Keratinocyte (primary cell): ENCODE measurements around the gene MSL3B.

Experiments used
- DNase-seq: peaks from one replicate; pipeline ENCODE4 v3.0.0-alpha.2; 2011; ENCODE audit warnings: low read depth, missing footprints, low spot score
- FAIRE-seq: peaks from 2 replicates; lab custom pipeline; 2011; peaks lifted over from hg19 to GRCh38; lab: Jason Lieb, UNC
- H2AFZ ChIP-seq: 2 replicates; pipeline ENCODE4 v1.6.0; 2012; ENCODE audit warnings: low read length, control low read depth, inconsistent platforms; ENCODE audit not compliant: control insufficient read depth
- H3K27ac ChIP-seq: 2 replicates; pipeline ENCODE4 v1.5.1; 2011; ENCODE audit warnings: low read length; ENCODE audit not compliant: control insufficient read depth, insufficient read depth
- H3K27me3 ChIP-seq: 3 replicates; pipeline ENCODE4 v1.6.0; 2011; ENCODE audit warnings: low read length; ENCODE audit not compliant: control insufficient read depth, insufficient read depth; ENCODE audit errors: extremely low read depth
- H3K36me3 ChIP-seq, 2 experiments: 2 replicates in 1 of 2; 3 replicates in 1 of 2; pipeline ENCODE4 v1.5.1; 2011; ENCODE audit warnings: low read length in 2 of 2, mild to moderate bottlenecking in 1 of 2; ENCODE audit not compliant: control insufficient read depth in 2 of 2, insufficient read depth in 2 of 2; ENCODE audit errors: extremely low read depth in 1 of 2
- H3K4me1 ChIP-seq: 3 replicates; pipeline ENCODE4 v1.5.1; 2011; ENCODE audit warnings: low read length; ENCODE audit not compliant: control insufficient read depth, insufficient read depth; ENCODE audit errors: extremely low read depth
- H3K4me2 ChIP-seq: 3 replicates; pipeline ENCODE4 v1.6.0; 2011; ENCODE audit warnings: low read depth, low read length; ENCODE audit not compliant: control insufficient read depth, insufficient read depth; ENCODE audit errors: extremely low read depth
- H3K4me3 ChIP-seq, 3 experiments: fragments of 200-600 bp in 1 of 3; sonication (generic) in 1 of 3; 2 replicates in 2 of 3; 3 replicates in 1 of 3; pipeline ENCODE4 v1.5.1; 2011 to 2016; ENCODE audit warnings: low read length in 3 of 3, mild to moderate bottlenecking in 3 of 3, control low read depth in 2 of 3, inconsistent platforms in 1 of 3, low read depth in 1 of 3, mixed read lengths in 1 of 3, mixed run types in 1 of 3, moderate library complexity in 1 of 3; ENCODE audit not compliant: control insufficient read depth in 2 of 3, insufficient read depth in 2 of 3; ENCODE audit errors: extremely low read depth in 1 of 3
- H3K79me2 ChIP-seq: 2 replicates; pipeline ENCODE4 v1.6.0; 2012; ENCODE audit warnings: low read length; ENCODE audit not compliant: control insufficient read depth, insufficient read depth
- H3K9ac ChIP-seq: 3 replicates; pipeline ENCODE4 v1.6.0; 2011; ENCODE audit warnings: low read length; ENCODE audit not compliant: control insufficient read depth, insufficient read depth; ENCODE audit errors: extremely low read depth
- H3K9me1 ChIP-seq: 3 replicates; pipeline ENCODE4 v1.6.0; 2011; ENCODE audit warnings: low read length; ENCODE audit not compliant: control insufficient read depth, insufficient read depth; ENCODE audit errors: extremely low read depth
- H3K9me3 ChIP-seq: 2 replicates; pipeline ENCODE4 v1.5.1; 2012; ENCODE audit warnings: low read depth, low read length; ENCODE audit not compliant: control insufficient read depth
- H4K20me1 ChIP-seq: 3 replicates; pipeline ENCODE4 v1.6.0; 2011; ENCODE audit warnings: low read length; ENCODE audit not compliant: control insufficient read depth, insufficient read depth; ENCODE audit errors: extremely low read depth
- CTCF ChIP-seq, 3 experiments: IDR thresholded peaks in 1 of 3; conservative IDR thresholded peaks in 1 of 3; optimal IDR thresholded peaks in 1 of 3; 2 replicates in 2 of 3; 3 replicates in 1 of 3; pipeline versions ENCODE3 to v1.5.1; 2011; ENCODE audit warnings: low read length in 3 of 3, mild to moderate bottlenecking in 3 of 3, moderate library complexity in 2 of 3, control low read depth in 1 of 3, inconsistent platforms in 1 of 3; ENCODE audit not compliant: insufficient read depth in 2 of 3; ENCODE audit errors: extremely low read depth in 1 of 3
- EZH2 ChIP-seq: IDR thresholded peaks from one replicate; pipeline ENCODE4 v1.6.1; 2012; ENCODE audit warnings: inconsistent platforms, mild to moderate bottlenecking, low read length, moderate library complexity
- dilution Hi-C: fragments of 300-500 bp; cut with MboI; formaldehyde crosslinking; loops from one replicate; pipeline ENCODE4 v1.7.0; 2020; ENCODE audit warnings: low sequenced_read_pairs; ENCODE audit not compliant: extremely low pct_ligation_motif_present

The MSL3B gene

GRCh38 chr2:233847248-233847898, 20.8 kb downstream of the MSL3B start:
- no peak overlapping the region for H3K27ac ChIP-seq

GRCh38 chr2:233846387-233847247, 21.6 kb downstream of the MSL3B start:
- no peaks in the 10 kb centered on the region for H3K9me1 ChIP-seq
- TF ChIP-seq CTCF (optimal IDR thresholded peaks at IDR 0.05 in 1 of 3, IDR thresholded peaks at IDR 0.05 in 1 of 3, conservative IDR thresholded peaks at IDR 0.05 in 1 of 3; ENCODE audit: extremely low read depth in 1 of 3, insufficient read depth in 2 of 3, low read length in 3 of 3) (no peak), EZH2 (no peak)
- DNase-seq (no peak), FAIRE-seq (no peak)
- no peaks in the 10 kb centered on the region for H3K27me3 ChIP-seq
- H3K27ac ChIP-seq, result no peak overlapping the region
- dilution Hi-C loops, result no loop called here
- H3K9ac ChIP-seq, result no peak overlapping the region
- peaks cover 3% of the 10 kb centered on the region for H4K20me1 ChIP-seq
- H3K9me3 ChIP-seq, result no peaks in the 10 kb centered on the region
- no peaks in the 10 kb centered on the region for H3K4me1 ChIP-seq
- peaks cover 0 to 66% of the 10 kb centered on the region in 2 experiments for H3K36me3 ChIP-seq
- no peak overlapping the region for H3K4me3 ChIP-seq
- peaks cover 66% of the 10 kb centered on the region for H3K79me2 ChIP-seq
- H3K4me2 ChIP-seq, result no peak overlapping the region
- H2AFZ ChIP-seq, result no peak overlapping the region

More at GRCh38 chr2:233847248-233847898, 20.8 kb downstream of the MSL3B start:
- Histone ChIP-seq H3K9me3 (no peaks in the 10 kb centered on the region), H3K27me3 (no peaks in the 10 kb centered on the region), H3K4me2 (no peak overlapping the region), H3K79me2 (peaks cover 69% of the 10 kb centered on the region), H3K9ac (no peak overlapping the region), H4K20me1 (peaks cover 3% of the 10 kb centered on the region), H2AFZ (no peak overlapping the region), H3K9me1 (no peaks in the 10 kb centered on the region), H3K4me3 (no peak overlapping the region), H3K4me1 (peaks cover 3% of the 10 kb centered on the region), H3K36me3 (peaks cover 0 to 63% of the 10 kb centered on the region in 2 experiments)
- TF ChIP-seq CTCF (optimal IDR thresholded peaks at IDR 0.05 in 1 of 3, IDR thresholded peaks at IDR 0.05 in 1 of 3, conservative IDR thresholded peaks at IDR 0.05 in 1 of 3; ENCODE audit: extremely low read depth in 1 of 3, insufficient read depth in 2 of 3, low read length in 3 of 3), result no peak
- no peak for TF ChIP-seq EZH2
- FAIRE-seq (no peak), DNase-seq (no peak)
- dilution Hi-C loops, result no loop called here
